ENCODE measurements around the gene SPIRE1.

GRCh38 chr18:12435867-12436266 lies 222.0 kb downstream of the SPIRE1 start:
- TF ChIP-seq POLR2A (IDR thresholded peaks at IDR 0.05) (no peak), CTCF (IDR thresholded peaks at IDR 0.05) (no peak)
